Thoracic aorta endothelial cell (primary cell): ENCODE measurements around the gene OR9A2. TPM values are rescaled to one million over a fixed set of nuclear protein-coding genes. Genes with fewer than 3 reads are reported as not detected.

ENCODE experiments used
- total RNA-seq: library from RNA; depleted of rRNA; stranded (reverse); fragments of >200 nt; gene quantifications from 2 replicates; pipeline ENCODE4 v1.2.3, GENCODE V29; 2012

The OR9A2 gene, protein sequence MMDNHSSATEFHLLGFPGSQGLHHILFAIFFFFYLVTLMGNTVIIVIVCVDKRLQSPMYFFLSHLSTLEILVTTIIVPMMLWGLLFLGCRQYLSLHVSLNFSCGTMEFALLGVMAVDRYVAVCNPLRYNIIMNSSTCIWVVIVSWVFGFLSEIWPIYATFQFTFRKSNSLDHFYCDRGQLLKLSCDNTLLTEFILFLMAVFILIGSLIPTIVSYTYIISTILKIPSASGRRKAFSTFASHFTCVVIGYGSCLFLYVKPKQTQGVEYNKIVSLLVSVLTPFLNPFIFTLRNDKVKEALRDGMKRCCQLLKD
- 0.27 TPM in 1 of 2 replicates, not detected in the other for total RNA-seq

DNA sequence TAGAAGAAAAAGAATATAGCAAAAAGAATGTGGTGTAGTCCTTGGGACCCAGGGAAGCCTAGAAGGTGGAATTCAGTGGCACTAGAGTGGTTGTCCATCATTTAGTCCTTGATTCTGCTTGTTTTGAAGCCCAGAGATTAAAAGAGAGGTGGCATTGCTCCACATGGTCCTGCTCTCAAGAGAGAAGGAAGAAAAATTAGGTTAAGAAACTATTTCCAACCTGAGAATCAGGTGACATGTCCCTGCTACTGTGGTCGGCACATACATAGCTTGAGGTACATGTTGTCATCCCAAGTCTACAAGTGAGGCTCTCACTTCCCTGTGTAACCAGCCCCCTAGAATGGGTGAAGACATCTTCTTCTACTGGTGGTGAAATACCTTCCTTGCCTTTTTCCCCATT is at the start of gene OR9A2:
OR9A2 (minus strand) TSS at position 101 of the 400 bp plus-strand sequence; CDS start at position 101, 0 bp downstream.

DNA sequence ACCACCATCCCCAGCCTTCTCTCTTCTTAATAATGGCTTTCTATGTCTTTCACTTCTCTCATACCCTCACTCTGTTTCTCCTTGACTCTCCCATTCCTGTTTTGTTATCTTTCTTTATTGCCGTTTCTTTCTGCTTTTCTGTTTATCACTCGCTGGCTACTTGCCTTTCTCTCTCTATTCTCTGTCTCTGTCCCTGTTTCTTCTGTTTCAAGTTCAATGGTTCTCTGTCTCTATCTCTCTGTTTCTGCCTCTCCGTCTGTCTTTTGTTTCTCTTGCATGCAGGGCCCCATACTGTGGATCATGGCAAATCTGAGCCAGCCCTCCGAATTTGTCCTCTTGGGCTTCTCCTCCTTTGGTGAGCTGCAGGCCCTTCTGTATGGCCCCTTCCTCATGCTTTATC is 25.1 kb upstream of the OR9A2 start, which contains the start of gene OR6V1:
OR6V1 (plus strand) TSS at position 301 of the 400 bp plus-strand sequence; CDS start at position 301, 0 bp downstream.

Other genes starting within 250 kb of the OR9A2 start
- 0.66 and 2.2 TPM in 2 replicates for gene EPHB6, start 172.1 kb downstream of the OR9A2 start, total RNA-seq
- gene TRPV6, start 141.4 kb downstream of the OR9A2 start, total RNA-seq = not detected in 2 replicates
- not detected in 2 replicates for gene TRPV5, start 93.4 kb downstream of the OR9A2 start, total RNA-seq
- not detected in 2 replicates for gene LLCFC1, start 87.6 kb downstream of the OR9A2 start, total RNA-seq
- gene KEL, start 64.8 kb downstream of the OR9A2 start, total RNA-seq = 0.07 and 0.13 TPM in 2 replicates
- gene OR6V1, start 25.2 kb upstream of the OR9A2 start, total RNA-seq = not detected in 2 replicates
- gene PIP, start 104.9 kb upstream of the OR9A2 start, total RNA-seq = not detected in 2 replicates
- gene TAS2R39, start 156.3 kb upstream of the OR9A2 start, total RNA-seq = not detected in 2 replicates
- not detected in 2 replicates for gene TAS2R40, start 194.9 kb upstream of the OR9A2 start, total RNA-seq
- 58.6 and 66.1 TPM in 2 replicates for gene GSTK1, start 236.3 kb upstream of the OR9A2 start, total RNA-seq